ENCODE measurements around the gene LMX1A. TPM values are rescaled to one million over a fixed set of nuclear protein-coding genes. Genes with fewer than 3 reads are reported as not detected.

LMX1A gene
- total RNA-seq, 1 donor from 2014 or later: not detected

GRCh38 chr1:165152727-165153126, 203.8 kb downstream of the LMX1A start:
- no peaks in the 10 kb centered on the region for H3K36me3 Mint-ChIP-seq (ENCODE audit: low read depth)
- intact Hi-C loops (cut with micrococcal nuclease): no loop called here
- no peak overlapping the region for H3K27ac Mint-ChIP-seq
- H3K9me3 Mint-ChIP-seq: no peaks in the 10 kb centered on the region
- H3K27me3 Mint-ChIP-seq: peaks cover 1% of the 10 kb centered on the region
- DNase-seq: no peak
- H3K4me1 Mint-ChIP-seq: peaks cover 2% of the 10 kb centered on the region
- H3K4me3 Mint-ChIP-seq: no peak overlapping the region

- Mint-ChIP-seq H3K27ac (no peak overlapping the region), H3K4me3 (no peak overlapping the region), H3K27me3 (peaks cover 1% of the 10 kb centered on the region), H3K9me3 (no peaks in the 10 kb centered on the region), H3K36me3 (ENCODE audit: low read depth) (no peaks in the 10 kb centered on the region), H3K4me1 (peaks cover 2% of the 10 kb centered on the region)
- DNase-seq: no peak
- intact Hi-C loops (cut with micrococcal nuclease): no loop called here
Observed at GRCh38 chr1:165152109-165152508, 204.4 kb downstream of the LMX1A start.

Other genes starting within 250 kb of the LMX1A start
- gene RXRG, start 88.4 kb upstream of the LMX1A start, total RNA-seq: not detected in 2 replicates
- not detected in 2 replicates for gene LRRC52, start 187.3 kb upstream of the LMX1A start, total RNA-seq

All from activated CD4-positive, alpha-beta T cell treated with anti-CD3 and anti-CD28 coated beads, Interleukin-2, amount 10 ng/mL, durations not matched to agents 24 days and 14 days (primary cell).